ENCODE measurements around the gene KCNG4.

GRCh38 chr16:84270531-84270930 lies 30.7 kb upstream of the KCNG4 start:
- TF ChIP-seq CTCF (conservative IDR thresholded peaks at IDR 0.05 in 1 of 2, IDR thresholded peaks at IDR 0.05 in 1 of 2; ENCODE audit: low read depth in 1 of 2, low read length in 2 of 2) (no peak), EZH2 (IDR thresholded peaks at IDR 0.05; ENCODE audit: low read length, missing control alignments) (no peak)

Measured in fibroblast of lung (primary cell).